Fibroblast of pulmonary artery (primary cell): ENCODE data around the gene BLM.
"Not testable (repeated sequence)": the region's sequence is repeated elsewhere in the genome, so short reads cannot be mapped to it uniquely, and the experiment has no call there.

Experiments
- DNase-seq: peaks from one replicate; pipeline ENCODE4 v3.0.0-alpha.2; 2010; ENCODE audit warnings: low read depth
- H3K4me3 ChIP-seq: replicated peaks from 2 replicates; pipeline ENCODE4 v1.5.1; 2011; ENCODE audit warnings: low read depth, mild to moderate bottlenecking, control low read depth, low read length, moderate library complexity
- TF ChIP-seq, protein P1 (sequence below): IDR thresholded peaks from 2 replicates; pipeline ENCODE4 v1.5.1; 2011; ENCODE audit warnings: mild to moderate bottlenecking, control low read depth, low read length, inconsistent platforms; ENCODE audit errors: missing control alignments

BLM gene

GRCh38 chr15:90823455-90823974 is 106.4 kb downstream of the BLM start:
- DNase-seq, result no peak
- TF ChIP-seq, protein P1, sequence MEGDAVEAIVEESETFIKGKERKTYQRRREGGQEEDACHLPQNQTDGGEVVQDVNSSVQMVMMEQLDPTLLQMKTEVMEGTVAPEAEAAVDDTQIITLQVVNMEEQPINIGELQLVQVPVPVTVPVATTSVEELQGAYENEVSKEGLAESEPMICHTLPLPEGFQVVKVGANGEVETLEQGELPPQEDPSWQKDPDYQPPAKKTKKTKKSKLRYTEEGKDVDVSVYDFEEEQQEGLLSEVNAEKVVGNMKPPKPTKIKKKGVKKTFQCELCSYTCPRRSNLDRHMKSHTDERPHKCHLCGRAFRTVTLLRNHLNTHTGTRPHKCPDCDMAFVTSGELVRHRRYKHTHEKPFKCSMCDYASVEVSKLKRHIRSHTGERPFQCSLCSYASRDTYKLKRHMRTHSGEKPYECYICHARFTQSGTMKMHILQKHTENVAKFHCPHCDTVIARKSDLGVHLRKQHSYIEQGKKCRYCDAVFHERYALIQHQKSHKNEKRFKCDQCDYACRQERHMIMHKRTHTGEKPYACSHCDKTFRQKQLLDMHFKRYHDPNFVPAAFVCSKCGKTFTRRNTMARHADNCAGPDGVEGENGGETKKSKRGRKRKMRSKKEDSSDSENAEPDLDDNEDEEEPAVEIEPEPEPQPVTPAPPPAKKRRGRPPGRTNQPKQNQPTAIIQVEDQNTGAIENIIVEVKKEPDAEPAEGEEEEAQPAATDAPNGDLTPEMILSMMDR, result no peak
- H3K4me3 ChIP-seq, result no peak overlapping the region

- not testable (repeated sequence) for DNase-seq, H3K4me3 ChIP-seq
Measured at GRCh38 chr15:90825115-90825899, 108.2 kb downstream of the BLM start.

- DNase-seq, H3K4me3 ChIP-seq: not testable (repeated sequence)
Measured at GRCh38 chr15:90826206-90826885, 109.2 kb downstream of the BLM start.

DNA sequence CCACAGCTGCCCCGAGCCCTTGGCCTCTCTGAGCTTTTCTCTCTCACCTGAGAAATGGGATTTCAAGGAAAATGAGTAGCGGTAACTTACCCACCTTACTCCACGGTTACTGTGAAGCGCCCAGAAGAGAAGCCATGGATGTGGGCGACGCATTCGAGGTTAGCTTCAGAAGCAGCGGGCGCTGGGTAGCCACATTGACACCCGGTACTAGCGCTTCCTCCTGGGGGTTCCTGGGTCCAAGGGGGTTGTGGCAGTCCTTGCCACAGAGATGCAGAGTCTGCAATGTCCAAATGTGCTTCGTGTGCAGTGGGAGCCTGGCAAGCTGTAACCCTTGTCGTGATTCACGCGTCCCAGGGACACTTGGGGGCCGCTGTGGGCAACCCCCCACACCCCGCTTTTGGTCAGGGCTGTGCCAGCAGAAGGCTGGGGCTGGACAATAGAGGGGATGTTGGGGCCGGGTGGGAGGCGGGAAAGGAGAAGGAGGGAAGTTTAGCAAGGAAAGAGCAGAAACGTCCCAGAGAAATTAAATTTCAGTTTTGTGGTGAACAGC is 109.8 kb downstream of the BLM start:
- DNase-seq, result no peak
- TF ChIP-seq, protein P1, result no peak
- no peak overlapping the region for H3K4me3 ChIP-seq

DNA sequence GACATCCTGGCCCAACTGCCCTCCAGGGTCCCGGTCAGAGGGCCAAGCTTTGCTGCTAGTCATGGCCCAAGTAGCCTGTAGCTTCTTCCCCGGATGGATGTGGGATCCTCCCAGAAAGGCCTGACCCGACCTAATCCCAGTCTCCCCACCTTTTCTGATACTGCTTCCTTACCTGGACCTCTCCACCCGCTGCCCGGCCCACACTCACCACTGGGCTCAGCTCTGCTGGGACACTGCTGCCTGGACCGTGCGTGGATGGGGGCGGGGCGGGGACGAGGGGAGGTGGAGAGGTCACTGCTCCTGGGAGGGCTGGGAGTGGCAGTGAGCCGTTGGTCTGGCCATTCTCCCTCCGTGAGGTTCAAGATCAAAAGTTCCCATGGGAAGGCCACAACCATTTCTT is 111.0 kb downstream of the BLM start:
- TF ChIP-seq, protein P1, result no peak
- no peak for DNase-seq

DNA sequence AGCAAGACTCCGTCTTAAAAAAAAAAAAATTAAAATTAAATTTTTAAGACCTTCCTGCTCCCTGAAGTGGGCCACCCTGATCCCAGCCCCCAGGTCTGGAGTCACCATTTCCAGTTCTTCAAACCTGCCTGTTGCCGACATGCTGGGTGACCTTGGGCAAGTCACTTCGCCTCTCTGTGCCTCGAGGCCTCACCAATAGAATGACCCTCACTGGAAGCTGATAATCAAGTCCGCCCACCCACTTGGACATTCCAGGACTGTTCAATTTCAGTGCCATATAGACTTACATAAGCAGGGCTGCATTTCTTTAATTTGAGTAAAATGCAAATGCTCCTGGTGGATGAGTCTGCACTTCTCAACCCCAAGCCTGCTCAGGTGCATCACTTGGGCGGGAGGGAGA is 112.0 kb downstream of the BLM start:
- TF ChIP-seq, protein P1, result no peak
- H3K4me3 ChIP-seq, result no peak overlapping the region
- DNase-seq, result no peak

More for the DNA sequence above, 111.0 kb downstream of the BLM start:
- no peak overlapping the region for H3K4me3 ChIP-seq

GRCh38 chr15:90829942-90830440 is 112.8 kb downstream of the BLM start:
- H3K4me3 ChIP-seq, result no peak overlapping the region
- DNase-seq, result peak; percentile 30
- TF ChIP-seq, protein P1, result no peak
